Measurements from ENCODE around the gene MAD1L1. TPM values are rescaled to one million over a fixed set of nuclear protein-coding genes. Genes with fewer than 3 reads are reported as not detected.

The MAD1L1 gene
- total and polyA plus RNA-seq, 2 of the 8 experiments (the other 6 are each of a cell fraction or from before 2014, with no cell fraction given), result 40.4 to 44.6 TPM

GRCh38 chr7:2016021-2016631 is 216.6 kb downstream of the MAD1L1 start:
- peak in 1 of 2 experiments; percentile 41 for DNase-seq (ENCODE audit: low read depth in 1 of 2, low spot score in 2 of 2)
- Histone ChIP-seq H3K4me2 (ENCODE audit: insufficient read depth in 1 of 2, low read depth in 2 of 2, low read length in 2 of 2) (no peak overlapping the region), H4K91ac (replicated peaks; ENCODE audit: insufficient read length, low read length) (no peak overlapping the region), H3K36me3 (ENCODE audit: control insufficient read depth in 2 of 4, insufficient read depth in 4 of 4, low read length in 3 of 4) (no peaks in the 10 kb centered on the region; a peak in 1 of 8 replicates), H4K20me1 (replicated peaks in 1 of 2; ENCODE audit: control insufficient read depth in 1 of 2, insufficient read depth in 2 of 2, low read length in 2 of 2) (peaks cover 0 to 5% of the 10 kb centered on the region in 2 experiments), H4K5ac (ENCODE audit: insufficient read length, low read depth, low read length) (no peak overlapping the region), H3K18ac (ENCODE audit: extremely low read depth, low read length) (no peak overlapping the region), H3K23me2 (ENCODE audit: low read depth, low read length) (no peaks in the 10 kb centered on the region), H3K9ac (replicated peaks in 1 of 4; ENCODE audit: extremely low read depth in 1 of 4, low read depth in 3 of 4, low read length in 3 of 4) (no peak overlapping the region), H2AK5ac (ENCODE audit: low read depth, low read length) (no peak overlapping the region), H3K14ac (ENCODE audit: insufficient read length) (no peak overlapping the region), H3K79me2 (ENCODE audit: control insufficient read depth in 1 of 2, insufficient read depth in 2 of 2, low read length in 2 of 2) (no peaks in the 10 kb centered on the region; a peak in 1 of 4 replicates), H2BK5ac (ENCODE audit: low read depth, low read length) (no peak overlapping the region), H2BK15ac (ENCODE audit: low read length) (no peak overlapping the region), H3K4me3 (ENCODE audit: extremely low read depth in 1 of 4, insufficient read depth in 2 of 4, low read depth in 3 of 4, low read length in 4 of 4) (no peak overlapping the region), H4K8ac (ENCODE audit: extremely low read depth, insufficient read depth, low read length) (no peak overlapping the region), H3K4ac (replicated peaks; ENCODE audit: insufficient read length, low read depth, low read length) (no peak overlapping the region), H3K27me3 (replicated peaks in 1 of 4; ENCODE audit: control insufficient read depth in 3 of 4, extremely low read depth in 1 of 4, insufficient read depth in 3 of 4, low read length in 3 of 4) (no peaks in the 10 kb centered on the region), H2BK20ac (ENCODE audit: low read length) (no peak overlapping the region), H3K23ac (ENCODE audit: insufficient read length) (no peak overlapping the region), H2BK120ac (replicated peaks; ENCODE audit: low read depth, low read length) (no peak overlapping the region), H3K4me1 (replicated peaks in 1 of 4; ENCODE audit: control insufficient read depth in 3 of 4, insufficient read depth in 4 of 4, low read length in 3 of 4) (no peaks in the 10 kb centered on the region; a peak in 2 of 7 replicates), H3K79me1 (ENCODE audit: low read depth, low read length) (peaks cover 4% of the 10 kb centered on the region), H3K9me3 (ENCODE audit: insufficient read depth in 2 of 2, low read depth in 1 of 2, low read length in 1 of 2) (no peaks in the 10 kb centered on the region), H3K56ac (replicated peaks; ENCODE audit: insufficient read length, low read depth, low read length) (no peak overlapping the region), H3K27ac (ENCODE audit: low read depth, low read length) (no peak overlapping the region), H2BK12ac (ENCODE audit: low read depth, low read length) (no peak overlapping the region), H2AFZ (ENCODE audit: low read length) (no peak overlapping the region)
- ChIA-PET POLR2A (ENCODE audit: partially characterized antibody) (interaction anchor here (0.6 kb wide), 1 partner anchor 542 kb away, joined by 3 read pairs; no protein-coding TSS in a partner anchor), CTCF (ENCODE audit: partially characterized antibody) (interaction anchor here (0.7 to 1.5 kb wide), 6 partner anchors 9 to 858 kb away, joined by 3 to 4 read pairs (median 4); no protein-coding TSS in a partner anchor)
- FAIRE-seq, result no peak
- TF ChIP-seq RXRA (IDR thresholded peaks at IDR 0.05; ENCODE audit: insufficient read depth, low read depth, low read length) (no peak), HDAC6 (IDR thresholded peaks at IDR 0.05; ENCODE audit: low read depth, low read length) (no peak), TAF7 (optimal IDR thresholded peaks at IDR 0.05; ENCODE audit: borderline replicate concordance, low read depth, low read length) (no peak), RNF2 (IDR thresholded peaks at IDR 0.05; ENCODE audit: borderline replicate concordance, low read depth, low read length, missing control alignments, poor library complexity, severe bottlenecking) (no peak), RBBP5 (IDR thresholded peaks at IDR 0.05; ENCODE audit: borderline replicate concordance, low read depth, low read length) (no peak), ASH2L (IDR thresholded peaks at IDR 0.05; ENCODE audit: low read length) (no peak), KDM4A (IDR thresholded peaks at IDR 0.05; ENCODE audit: low read depth, low read length, severe bottlenecking) (no peak), CHD1 (IDR thresholded peaks at IDR 0.05; ENCODE audit: low read depth, low read length) (no peak), GTF2F1 (IDR thresholded peaks at IDR 0.05; ENCODE audit: borderline replicate concordance, low read depth, low read length) (no peak), NANOG (IDR thresholded peaks at IDR 0.05; ENCODE audit: insufficient read depth, low read depth, low read length, poor library complexity, severe bottlenecking) (no peak), SIN3A (conservative IDR thresholded peaks at IDR 0.05 in 1 of 2, IDR thresholded peaks at IDR 0.05 in 1 of 2; ENCODE audit: low read depth in 1 of 2, low read length in 2 of 2) (no peak), NRF1 (IDR thresholded peaks at IDR 0.05; ENCODE audit: low read depth, low read length) (no peak)
- 90% methylated on average over 17 of the region's 18 CpGs; no CpG with 5 or more reads in 1 of the 2 experiments for WGBS, 2 experiments (ENCODE audit: extremely low coverage in 1 of 2, insufficient coverage in 1 of 2, insufficient read length in 1 of 2, insufficient replicate concordance in 2 of 2, low coverage in 1 of 2, low lambda C conversion rate in 2 of 2, missing lambda C conversion rate in 1 of 2)
